HG03354 (cell line): ENCODE data around the gene FAM13A.
A peak's percentile ranks its signal among the peaks of the same experiment; 100 is the strongest.
"Not testable (repeated sequence)": the region's sequence is repeated elsewhere in the genome, so short reads cannot be mapped to it uniquely, and the experiment has no call there.

ENCODE experiments used
- ATAC-seq: cut with Tn5 transposase; IDR thresholded peaks from one replicate; pipeline ENCODE4 v1.9.1; 2021; ENCODE audit warnings: mild to moderate bottlenecking; ENCODE audit not compliant: unreplicated experiment, poor library complexity, severe bottlenecking

FAM13A gene

GRCh38 chr4:88866862-88867550, 190.0 kb downstream of the FAM13A start:
- no peak for ATAC-seq

GRCh38 chr4:88865466-88865865, 191.5 kb downstream of the FAM13A start:
- no peak for ATAC-seq

GRCh38 chr4:88865046-88865445, 191.9 kb downstream of the FAM13A start:
- no peak for ATAC-seq

GRCh38 chr4:88860586-88860985, 196.4 kb downstream of the FAM13A start:
- ATAC-seq: no peak

- ATAC-seq: peak; percentile 27
Observed at GRCh38 chr4:88859191-88859812, 197.7 kb downstream of the FAM13A start.

- peak; percentile 98 for ATAC-seq
Observed at GRCh38 chr4:88858752-88859151, 198.2 kb downstream of the FAM13A start.

GRCh38 chr4:88857588-88857987, 199.4 kb downstream of the FAM13A start:
- ATAC-seq: no peak

GRCh38 chr4:88854481-88854880, 202.5 kb downstream of the FAM13A start:
- ATAC-seq: no peak

GRCh38 chr4:88853583-88853982, 203.4 kb downstream of the FAM13A start:
- ATAC-seq: not testable (repeated sequence)

GRCh38 chr4:88846206-88846790, 210.7 kb downstream of the FAM13A start:
- ATAC-seq: no peak

- no peak for ATAC-seq
Observed at GRCh38 chr4:88843067-88843685, 213.8 kb downstream of the FAM13A start.

GRCh38 chr4:88841635-88842034, 215.3 kb downstream of the FAM13A start:
- ATAC-seq: no peak

GRCh38 chr4:88836216-88836615, 220.8 kb downstream of the FAM13A start:
- no peak for ATAC-seq

- ATAC-seq: no peak
Observed at GRCh38 chr4:88831031-88831430, 226.0 kb downstream of the FAM13A start.

- no peak for ATAC-seq
Observed at GRCh38 chr4:88830598-88830997, 226.4 kb downstream of the FAM13A start.

- no peak for ATAC-seq
Observed at GRCh38 chr4:88828842-88829571, 228.0 kb downstream of the FAM13A start.

GRCh38 chr4:88827442-88827841, 229.5 kb downstream of the FAM13A start:
- no peak for ATAC-seq

GRCh38 chr4:88826771-88827170, 230.2 kb downstream of the FAM13A start:
- no peak for ATAC-seq

- no peak for ATAC-seq
Observed at GRCh38 chr4:88825931-88826330, 231.1 kb downstream of the FAM13A start.
